Caki2 (cell line): Measurements from ENCODE around the gene ATXN7L1. TPM values are rescaled to one million over a fixed set of nuclear protein-coding genes. Genes with fewer than 3 reads are reported as not detected.
"Not testable (repeated sequence)": the region's sequence is repeated elsewhere in the genome, so short reads cannot be mapped to it uniquely, and the experiment has no call there.

Experiments used
- DNase-seq: peaks from one replicate; pipeline ENCODE4 v3.0.0-alpha.2; 2015; ENCODE audit warnings: low read depth
- in situ Hi-C: cut with HindIII; loops from 2 replicates; pipeline ENCODE4 v1.10.0; 2016; ENCODE audit warnings: low sequenced_read_pairs, low pct_unique_long_range_greater_than_20kb, mixed read lengths
- total RNA-seq: library from RNA; depleted of rRNA; stranded (reverse); fragments of >200 nt; shearing (Covaris generic); gene quantifications from 2 replicates; pipeline ENCODE4 v1.2.3, GENCODE V29; 2014; ENCODE audit warnings: low replicate concordance

ATXN7L1 gene
- total RNA-seq, 1 experiment from 2014 or later: 1.5 TPM

- no peak for DNase-seq
- in situ Hi-C loops: no loop called here
Measured at GRCh38 chr7:105743351-105744090, 132.9 kb downstream of the ATXN7L1 start.

- DNase-seq: no peak
- in situ Hi-C loops: no loop called here
Measured at GRCh38 chr7:105742787-105743186, 133.6 kb downstream of the ATXN7L1 start.

GRCh38 chr7:105741982-105742381 lies 134.4 kb downstream of the ATXN7L1 start:
- in situ Hi-C loops: no loop called here
- DNase-seq: no peak

- in situ Hi-C loops: no loop called here
- DNase-seq: no peak
Measured at GRCh38 chr7:105738133-105738532, 138.3 kb downstream of the ATXN7L1 start.

GRCh38 chr7:105734233-105734632 lies 142.2 kb downstream of the ATXN7L1 start:
- in situ Hi-C loops: no loop called here
- no peak for DNase-seq

GRCh38 chr7:105731042-105731441 lies 145.4 kb downstream of the ATXN7L1 start:
- in situ Hi-C loops: no loop called here
- no peak for DNase-seq

- in situ Hi-C loops: no loop called here
Measured at GRCh38 chr7:105728028-105728427, 148.4 kb downstream of the ATXN7L1 start.

GRCh38 chr7:105724688-105725087 lies 151.7 kb downstream of the ATXN7L1 start:
- in situ Hi-C loops: no loop called here
- no peak for DNase-seq

More at GRCh38 chr7:105728028-105728427, 148.4 kb downstream of the ATXN7L1 start:
- DNase-seq: no peak

- in situ Hi-C loops: no loop called here
- DNase-seq: no peak
Measured at GRCh38 chr7:105723572-105723971, 152.8 kb downstream of the ATXN7L1 start.

GRCh38 chr7:105721571-105722104 lies 154.8 kb downstream of the ATXN7L1 start:
- DNase-seq: no peak
- in situ Hi-C loops: no loop called here

- in situ Hi-C loops: no loop called here
- DNase-seq: no peak
Measured at GRCh38 chr7:105719919-105720318, 156.5 kb downstream of the ATXN7L1 start.

GRCh38 chr7:105719395-105719794 lies 157.0 kb downstream of the ATXN7L1 start:
- DNase-seq: no peak
- in situ Hi-C loops: no loop called here

- in situ Hi-C loops: no loop called here
- DNase-seq: no peak
Measured at GRCh38 chr7:105718511-105718925, 157.9 kb downstream of the ATXN7L1 start.

- no peak for DNase-seq
- in situ Hi-C loops: no loop called here
Measured at GRCh38 chr7:105715528-105715927, 160.9 kb downstream of the ATXN7L1 start.

- in situ Hi-C loops: no loop called here
- DNase-seq: no peak
Measured at GRCh38 chr7:105713488-105714465, 162.6 kb downstream of the ATXN7L1 start.

GRCh38 chr7:105712877-105713276 lies 163.5 kb downstream of the ATXN7L1 start:
- in situ Hi-C loops: no loop called here

GRCh38 chr7:105711726-105712402 lies 164.5 kb downstream of the ATXN7L1 start:
- no peak for DNase-seq
- in situ Hi-C loops: no loop called here

More at GRCh38 chr7:105712877-105713276, 163.5 kb downstream of the ATXN7L1 start:
- DNase-seq: no peak

GRCh38 chr7:105710720-105711119 lies 165.7 kb downstream of the ATXN7L1 start:
- DNase-seq, in situ Hi-C loops: not testable (repeated sequence)
